Activated CD8-positive, alpha-beta T cell treated with anti-CD3 and anti-CD28 coated beads for 36 hours (primary cell): ENCODE data around the gene OSER1. TPM values are rescaled to one million over a fixed set of nuclear protein-coding genes. Genes with fewer than 3 reads are reported as not detected.

Experiments
- ATAC-seq: fragments of 200-7000 bp; cut with Tn5 transposase; one replicate; pipeline ENCODE4 v1.10.0; 2021; ENCODE audit warnings: mild to moderate bottlenecking, moderate library complexity
- CTCF ChIA-PET: fragments of 350-600 bp; sonication (Branson Sonifier 250); formaldehyde crosslinking; loops from one replicate; lab custom pipeline; 2021; ENCODE audit warnings: antibody characterized with exemption; lab: Charles Lee
- POLR2A ChIA-PET: fragments of 350-600 bp; sonication (Branson Sonifier 250); formaldehyde crosslinking; loops from one replicate; lab custom pipeline; 2021; ENCODE audit warnings: antibody characterized with exemption; lab: Charles Lee
- DNase-seq: peaks from one replicate; pipeline ENCODE4 v3.0.0-alpha.2; 2020
- H3K27ac Mint-ChIP-seq: one replicate; pipeline ENCODE4 v1.8.0; 2021; ENCODE audit warnings: mild to moderate bottlenecking, mixed read lengths
- H3K27me3 Mint-ChIP-seq: one replicate; pipeline ENCODE4 v1.8.0; 2021; ENCODE audit warnings: mixed read lengths
- H3K36me3 Mint-ChIP-seq: one replicate; pipeline ENCODE4 v1.8.0; 2021; ENCODE audit warnings: low read depth, mixed read lengths
- H3K4me1 Mint-ChIP-seq: one replicate; pipeline ENCODE4 v1.8.0; 2021; ENCODE audit warnings: low read depth, mixed read lengths
- H3K4me3 Mint-ChIP-seq: one replicate; pipeline ENCODE4 v1.8.0; 2021; ENCODE audit warnings: mild to moderate bottlenecking, moderate library complexity, mixed read lengths
- H3K9me3 Mint-ChIP-seq: one replicate; pipeline ENCODE4 v1.8.0; 2021; ENCODE audit warnings: mixed read lengths
- CTCF ChIP-seq: fragments of 200-600 bp; IDR thresholded peaks from one replicate; pipeline ENCODE4 v1.8.0; 2022; ENCODE audit warnings: antibody characterized with exemption, mild to moderate bottlenecking
- intact Hi-C: fragments of 100-400 bp; cut with micrococcal nuclease; formaldehyde crosslinking; loops from one replicate; pipeline ENCODE4 v1.10.0; 2022
- total RNA-seq, 2 experiments: library from RNA; stranded (reverse); gene quantifications; one replicate each; pipeline ENCODE4 v1.2.3, GENCODE V29; 2021

The OSER1 gene
- total RNA-seq, 2 experiments from 2014 or later = 20.9 to 23.3 TPM

GRCh38 chr20:44167736-44168135 is 42.8 kb downstream of the OSER1 start:
- no peak for DNase-seq
- POLR2A ChIA-PET = no interaction called here
- H3K27me3 Mint-ChIP-seq = peaks cover 31% of the 10 kb centered on the region
- TF ChIP-seq CTCF = no peak
- no peak overlapping the region for H3K4me3 Mint-ChIP-seq
- H3K36me3 Mint-ChIP-seq = no peaks in the 10 kb centered on the region
- H3K27ac Mint-ChIP-seq = no peak overlapping the region
- intact Hi-C loops = no loop called here
- CTCF ChIA-PET = no interaction called here
- H3K4me1 Mint-ChIP-seq = no peaks in the 10 kb centered on the region
- H3K9me3 Mint-ChIP-seq = no peaks in the 10 kb centered on the region
- no peak for ATAC-seq

DNA sequence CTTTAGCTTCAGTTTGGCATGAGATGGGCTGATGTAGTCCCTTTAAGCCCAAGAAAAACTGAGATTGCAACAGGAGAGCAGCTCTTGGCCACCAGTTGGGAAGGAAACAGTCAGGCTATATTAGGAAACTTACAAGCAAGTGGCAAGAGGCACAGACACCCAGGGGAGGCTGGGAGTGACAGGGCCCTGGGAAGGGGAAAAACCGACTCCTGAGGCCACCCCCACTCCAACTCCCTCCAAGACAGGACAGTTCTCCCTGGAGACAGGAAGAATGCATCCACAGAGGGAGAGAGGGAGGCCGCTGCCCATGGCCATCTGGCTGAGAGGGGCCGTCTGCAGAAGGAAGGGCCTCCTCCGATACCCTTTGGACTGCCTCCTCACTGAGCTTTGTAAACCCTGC is 44.1 kb downstream of the OSER1 start:
- Mint-ChIP-seq H3K27ac (no peak overlapping the region), H3K4me1 (no peaks in the 10 kb centered on the region)
- POLR2A ChIA-PET = no interaction called here

GRCh38 chr20:44166008-44166407 is 44.6 kb downstream of the OSER1 start:
- intact Hi-C loops = no loop called here
- H3K27ac Mint-ChIP-seq = no peak overlapping the region
- POLR2A ChIA-PET = no interaction called here
- CTCF ChIA-PET = interaction anchor here (1.5 to 1.7 kb wide), 2 partner anchors 24 to 49 kb away, joined by 5 read pairs; no protein-coding TSS in a partner anchor
- TF ChIP-seq CTCF = no peak
- DNase-seq (no peak), ATAC-seq (no peak)
- H3K9me3 Mint-ChIP-seq = no peaks in the 10 kb centered on the region
- no peak overlapping the region for H3K4me3 Mint-ChIP-seq
- H3K4me1 Mint-ChIP-seq = no peaks in the 10 kb centered on the region
- H3K27me3 Mint-ChIP-seq = peaks cover 30% of the 10 kb centered on the region
- H3K36me3 Mint-ChIP-seq = no peaks in the 10 kb centered on the region

More for the DNA sequence above, 44.1 kb downstream of the OSER1 start:
- Mint-ChIP-seq H3K27me3 (peaks cover 32% of the 10 kb centered on the region), H3K9me3 (no peaks in the 10 kb centered on the region), H3K4me3 (no peak overlapping the region), H3K36me3 (no peaks in the 10 kb centered on the region)
- intact Hi-C loops = no loop called here
- no peak for ATAC-seq
- CTCF ChIA-PET = interaction anchor here (1.5 to 1.7 kb wide), 2 partner anchors 23 to 50 kb away, joined by 5 read pairs; no protein-coding TSS in a partner anchor
- no peak for TF ChIP-seq CTCF
- DNase-seq = no peak

GRCh38 chr20:44160133-44160532 is 50.4 kb downstream of the OSER1 start:
- ATAC-seq = no peak
- H3K4me1 Mint-ChIP-seq = no peaks in the 10 kb centered on the region
- no peaks in the 10 kb centered on the region for H3K36me3 Mint-ChIP-seq
- TF ChIP-seq CTCF = no peak
- no peak overlapping the region for H3K27ac Mint-ChIP-seq
- peaks cover 24% of the 10 kb centered on the region for H3K27me3 Mint-ChIP-seq
- H3K4me3 Mint-ChIP-seq = no peak overlapping the region
- ChIA-PET CTCF (no interaction called here), POLR2A (no interaction called here)
- intact Hi-C loops = no loop called here
- DNase-seq = no peak
- no peaks in the 10 kb centered on the region for H3K9me3 Mint-ChIP-seq

- peaks cover 24% of the 10 kb centered on the region for H3K27me3 Mint-ChIP-seq
- ATAC-seq = no peak
- TF ChIP-seq CTCF = no peak
- no peak overlapping the region for H3K4me3 Mint-ChIP-seq
- no peaks in the 10 kb centered on the region for H3K4me1 Mint-ChIP-seq
- CTCF ChIA-PET = no interaction called here
- no peak for DNase-seq
- POLR2A ChIA-PET = no interaction called here
- no peaks in the 10 kb centered on the region for H3K9me3 Mint-ChIP-seq
- intact Hi-C loops = no loop called here
- no peaks in the 10 kb centered on the region for H3K36me3 Mint-ChIP-seq
- no peak overlapping the region for H3K27ac Mint-ChIP-seq
These were observed 50.9 kb downstream of the OSER1 start for GRCh38 chr20:44159711-44160110.
